ACC112 (cell line): ENCODE data around the gene TPI1.
"Not testable (repeated sequence)": the region's sequence is repeated elsewhere in the genome, so short reads cannot be mapped to it uniquely, and the experiment has no call there.

Source experiments
- H2AFZ ChIP-seq: fragments of 200-600 bp; sonication (generic); one replicate; pipeline ENCODE4 v1.6.0; 2017; ENCODE audit warnings: antibody characterized with exemption, low read length; ENCODE audit not compliant: unreplicated experiment
- H3K27ac ChIP-seq: fragments of 200-600 bp; sonication (generic); 2 replicates; pipeline ENCODE4 v1.5.1; 2014; ENCODE audit warnings: low read depth, mild to moderate bottlenecking, antibody characterized with exemption, low read length, moderate library complexity
- H3K27me3 ChIP-seq: fragments of 200-600 bp; sonication (generic); 2 replicates; pipeline ENCODE4 v1.6.1; 2014; ENCODE audit warnings: mild to moderate bottlenecking, antibody characterized with exemption, low read length, moderate library complexity, mixed read lengths; ENCODE audit not compliant: insufficient read depth
- H3K36me3 ChIP-seq: fragments of 200-600 bp; sonication (generic); 2 replicates; pipeline ENCODE4 v1.6.1; 2016; ENCODE audit warnings: mild to moderate bottlenecking, antibody characterized with exemption, low read length, moderate library complexity, mixed read lengths; ENCODE audit not compliant: insufficient read depth
- H3K4me1 ChIP-seq: fragments of 200-600 bp; sonication (generic); one replicate; pipeline ENCODE4 v1.6.1; 2016; ENCODE audit warnings: low read length, mixed read lengths; ENCODE audit not compliant: insufficient read depth, unreplicated experiment, control insufficient read depth
- H3K4me3 ChIP-seq: fragments of 200-600 bp; sonication (generic); 2 replicates; pipeline ENCODE4 v1.5.1; 2014; ENCODE audit warnings: mild to moderate bottlenecking, low read depth, low read length
- H3K79me2 ChIP-seq: fragments of 200-600 bp; sonication (generic); one replicate; pipeline ENCODE4 v1.6.0; 2016; ENCODE audit warnings: low read length; ENCODE audit not compliant: control insufficient read depth, unreplicated experiment, insufficient read depth

The TPI1 gene

GRCh38 chr12:6870304-6870703, 3.0 kb downstream of the TPI1 start:
- not testable (repeated sequence) for H2AFZ ChIP-seq, H3K4me3 ChIP-seq, H3K27me3 ChIP-seq
- Histone ChIP-seq H3K36me3 (peaks cover 12% of the 10 kb centered on the region; the same call in 1 of the 2 replicates), H3K79me2 (peaks cover 31% of the 10 kb centered on the region), H3K4me1 (peaks cover 38% of the 10 kb centered on the region), H3K27ac (peak overlapping the region; percentile 46)

GRCh38 chr12:6871052-6871957, 4.0 kb downstream of the TPI1 start:
- Histone ChIP-seq H3K79me2 (peaks cover 31% of the 10 kb centered on the region), H3K27ac (peak overlapping the region; percentile 30)

DNA sequence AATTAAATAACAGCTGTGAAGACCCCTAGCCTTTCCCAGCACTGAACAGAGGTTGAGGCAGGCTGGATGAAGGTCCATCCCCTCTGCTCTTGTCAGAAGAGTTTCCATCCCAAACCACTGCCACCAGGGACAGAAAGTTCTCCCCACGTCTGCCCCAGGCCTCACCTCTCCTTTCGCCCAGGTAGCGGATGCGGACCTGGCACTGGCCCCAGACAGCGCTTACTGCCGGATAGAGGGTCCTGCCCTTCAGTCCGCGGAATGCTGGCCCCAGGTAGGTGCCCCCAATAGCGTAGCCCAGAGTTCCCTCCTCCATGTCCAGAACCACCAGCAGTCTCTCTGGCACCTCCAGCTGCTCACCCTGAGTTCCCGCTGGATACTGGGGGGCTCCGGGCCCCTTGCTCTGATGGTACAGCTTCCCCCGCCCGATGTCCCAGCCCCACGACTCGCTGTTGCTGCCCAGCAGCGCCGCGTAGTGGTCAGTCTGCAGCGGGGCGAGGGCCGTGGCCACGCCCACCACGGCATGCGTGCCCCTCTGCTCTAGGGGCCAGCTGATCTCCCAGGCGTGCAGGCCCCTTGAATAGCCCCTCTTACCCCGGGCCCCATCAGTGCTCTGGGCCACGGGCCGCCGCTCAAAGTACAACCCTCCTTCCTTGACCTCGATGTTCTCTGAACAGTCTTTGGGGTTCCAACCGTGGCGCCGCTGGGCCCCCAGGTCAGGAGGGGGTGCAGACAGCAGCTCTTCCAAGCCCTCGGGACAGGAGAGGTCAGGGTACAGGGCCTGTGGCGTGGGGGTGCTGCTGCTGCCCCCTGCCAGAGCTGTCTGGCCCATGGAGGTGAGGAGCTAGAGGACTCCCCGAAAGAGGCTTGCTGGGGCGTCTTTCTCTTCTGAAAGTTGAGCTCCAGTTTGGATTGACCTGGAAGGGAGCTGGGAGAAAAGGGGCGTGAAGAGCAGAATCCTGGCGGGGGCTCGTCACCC, 5.0 kb downstream of the TPI1 start:
- H2AFZ ChIP-seq = no peak overlapping the region

More at GRCh38 chr12:6871052-6871957, 4.0 kb downstream of the TPI1 start:
- Histone ChIP-seq H2AFZ (no peak overlapping the region), H3K4me3 (peak overlapping the region; percentile 77), H3K27me3 (no peaks in the 10 kb centered on the region), H3K4me1 (peaks cover 38% of the 10 kb centered on the region), H3K36me3 (peaks cover 12% of the 10 kb centered on the region; the same call in 1 of the 2 replicates)

DNA sequence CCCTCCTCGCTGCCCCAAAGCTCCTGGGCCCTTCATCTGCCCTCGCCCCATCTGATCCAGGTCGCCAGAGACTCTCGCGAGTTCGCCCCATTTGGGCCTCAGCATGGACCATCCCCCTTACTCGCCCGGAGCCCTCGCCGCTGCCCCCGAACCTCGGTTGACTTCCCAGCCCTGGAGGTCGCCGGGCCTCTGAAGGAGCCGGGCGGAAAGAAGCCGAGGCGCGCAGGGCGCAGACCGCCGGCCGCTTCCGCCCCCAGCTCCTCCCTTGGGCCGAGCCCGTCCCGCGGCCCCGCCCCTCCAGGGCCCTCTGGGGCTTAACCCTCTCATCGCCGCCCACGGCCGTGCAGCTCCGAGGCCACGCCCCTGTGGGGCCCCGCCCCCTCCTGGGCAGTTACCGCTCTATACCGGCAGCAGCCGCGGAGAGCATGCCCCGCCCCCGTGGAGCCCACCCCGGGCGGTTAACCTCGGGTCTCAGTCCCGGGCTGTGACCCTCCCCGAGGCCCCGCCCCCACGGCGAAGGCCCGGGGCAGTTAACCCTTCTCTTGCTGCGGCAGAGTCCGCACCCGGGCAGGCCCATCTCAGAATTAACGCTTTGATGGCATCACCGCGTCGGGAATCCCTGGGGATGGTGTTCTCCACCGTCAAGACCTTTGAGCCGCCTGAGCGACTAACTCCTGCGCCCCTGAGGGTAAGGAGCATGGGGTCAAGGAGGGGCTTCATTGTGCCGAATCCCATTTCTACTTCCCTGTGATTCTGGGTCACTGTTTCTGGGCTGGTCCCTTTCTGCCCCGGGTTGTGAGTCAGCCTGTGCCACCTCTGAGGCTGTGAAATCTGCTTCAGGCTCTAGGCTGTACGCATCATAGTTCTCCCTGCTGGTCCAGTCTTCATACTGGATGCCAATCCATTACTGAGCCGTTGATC, 6.0 kb downstream of the TPI1 start, which contains the start of gene SPSB2:
Gene SPSB2 (minus strand): TSS at position 210 of the 921 bp plus-strand sequence. CDS start 402 bp downstream, outside the sequence.
- H2AFZ ChIP-seq = no peak within 1 kb of the TSS
- peaks cover 30% of the 10 kb centered on the region for H3K4me1 ChIP-seq
- peaks cover 21% of the 10 kb centered on the region for H3K79me2 ChIP-seq

More for the DNA sequence above, 5.0 kb downstream of the TPI1 start:
- Histone ChIP-seq H3K79me2 (peaks cover 31% of the 10 kb centered on the region), H3K4me1 (peaks cover 30% of the 10 kb centered on the region), H3K27ac (peak overlapping the region; percentile 45), H3K36me3 (peaks cover 16% of the 10 kb centered on the region; the same call in 1 of the 2 replicates), H3K4me3 (peak overlapping the region; percentile 77), H3K27me3 (no peaks in the 10 kb centered on the region)

DNA sequence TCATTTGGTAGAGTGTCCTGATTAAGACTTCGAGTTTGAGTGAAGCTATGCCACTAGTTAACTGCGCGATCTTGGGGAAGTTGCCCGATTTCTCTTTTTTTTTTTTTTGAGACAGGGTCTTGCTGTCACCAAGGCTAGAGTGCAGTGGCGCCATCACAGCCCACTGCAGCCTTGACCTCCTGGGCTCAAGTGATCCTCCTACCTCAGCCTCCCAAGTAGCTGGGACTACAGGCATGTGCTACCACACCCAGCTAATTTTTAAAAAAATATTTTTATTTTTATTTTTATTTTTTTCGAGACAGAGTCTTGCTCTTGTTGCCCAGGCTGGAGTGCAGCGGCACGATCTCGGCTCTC, 6.7 kb downstream of the TPI1 start:
- Histone ChIP-seq H3K4me1 (peaks cover 29% of the 10 kb centered on the region), H3K36me3 (peaks cover 12% of the 10 kb centered on the region; the same call in 1 of the 2 replicates), H3K27ac (peak overlapping the region; percentile 50), H3K79me2 (peaks cover 15% of the 10 kb centered on the region), H3K4me3 (peak overlapping the region; percentile 77)
- not testable (repeated sequence) for H2AFZ ChIP-seq, H3K27me3 ChIP-seq

More for the DNA sequence above, 6.0 kb downstream of the TPI1 start, which contains the start of gene SPSB2:
- Histone ChIP-seq H3K27me3 (no peaks in the 10 kb centered on the region), H3K27ac (peak within 1 kb of the TSS; percentile 50), H3K4me3 (peak within 1 kb of the TSS; percentile 77), H3K36me3 (peaks cover 14% of the 10 kb centered on the region; the same call in 1 of the 2 replicates)

- H3K36me3 ChIP-seq, H3K4me3 ChIP-seq, H3K4me1 ChIP-seq, H2AFZ ChIP-seq, H3K27me3 ChIP-seq, H3K27ac ChIP-seq, H3K79me2 ChIP-seq: not testable (repeated sequence)
Observed at GRCh38 chr12:6879824-6880223, 12.5 kb downstream of the TPI1 start.

DNA sequence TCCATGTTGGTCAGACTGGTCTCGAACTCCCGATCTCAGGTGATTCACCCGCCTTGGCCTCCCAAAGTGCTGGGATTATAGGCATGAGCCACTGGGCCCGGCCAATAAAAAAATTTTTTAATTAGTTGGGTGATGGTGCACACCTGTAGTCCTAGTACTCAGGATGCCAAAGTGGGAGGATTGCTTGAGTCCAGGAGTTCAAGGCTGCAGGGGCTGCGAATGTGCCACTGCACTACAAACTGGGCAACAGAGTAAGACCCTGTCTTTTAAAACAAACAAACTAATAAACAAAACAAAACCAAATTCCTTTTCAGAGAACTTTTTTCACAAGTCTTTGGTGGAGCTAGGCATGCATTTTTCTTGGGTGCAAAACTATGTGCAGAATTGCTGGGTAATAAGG, 15.9 kb downstream of the TPI1 start:
- no peaks in the 10 kb centered on the region for H3K4me1 ChIP-seq
- no peak overlapping the region for H2AFZ ChIP-seq
- H3K79me2 ChIP-seq = no peaks in the 10 kb centered on the region
- H3K36me3 ChIP-seq = 0 out of 2 replicates have a peak, but pooled peaks cover 4% of the 10 kb centered on the region
- no peaks in the 10 kb centered on the region for H3K27me3 ChIP-seq
- no peak overlapping the region for H3K27ac ChIP-seq
- H3K4me3 ChIP-seq = no peak overlapping the region

GRCh38 chr12:6883683-6884082, 16.4 kb downstream of the TPI1 start:
- Histone ChIP-seq H3K36me3 (0 out of 2 replicates have a peak, but pooled peaks cover 4% of the 10 kb centered on the region), H3K79me2 (no peaks in the 10 kb centered on the region), H3K4me1 (no peaks in the 10 kb centered on the region), H3K27ac (no peak overlapping the region), H2AFZ (no peak overlapping the region), H3K27me3 (no peaks in the 10 kb centered on the region), H3K4me3 (no peak overlapping the region)

GRCh38 chr12:6884539-6884938, 17.2 kb downstream of the TPI1 start:
- no peak overlapping the region for H3K4me3 ChIP-seq
- no peaks in the 10 kb centered on the region for H3K4me1 ChIP-seq
- no peak overlapping the region for H2AFZ ChIP-seq

More at GRCh38 chr12:6884539-6884938, 17.2 kb downstream of the TPI1 start:
- H3K27ac ChIP-seq = no peak overlapping the region
- H3K27me3 ChIP-seq = no peaks in the 10 kb centered on the region
- H3K79me2 ChIP-seq = no peaks in the 10 kb centered on the region
- H3K36me3 ChIP-seq = 0 out of 2 replicates have a peak, but pooled peaks cover 4% of the 10 kb centered on the region
